HG03520 (cell line): Measurements from ENCODE around the gene FAM114A1.

Source experiments
- ATAC-seq: cut with Tn5 transposase; IDR thresholded peaks from one replicate; pipeline ENCODE4 v1.9.1; 2021; ENCODE audit warnings: mild to moderate bottlenecking, moderate library complexity; ENCODE audit not compliant: unreplicated experiment

Gene FAM114A1

DNA sequence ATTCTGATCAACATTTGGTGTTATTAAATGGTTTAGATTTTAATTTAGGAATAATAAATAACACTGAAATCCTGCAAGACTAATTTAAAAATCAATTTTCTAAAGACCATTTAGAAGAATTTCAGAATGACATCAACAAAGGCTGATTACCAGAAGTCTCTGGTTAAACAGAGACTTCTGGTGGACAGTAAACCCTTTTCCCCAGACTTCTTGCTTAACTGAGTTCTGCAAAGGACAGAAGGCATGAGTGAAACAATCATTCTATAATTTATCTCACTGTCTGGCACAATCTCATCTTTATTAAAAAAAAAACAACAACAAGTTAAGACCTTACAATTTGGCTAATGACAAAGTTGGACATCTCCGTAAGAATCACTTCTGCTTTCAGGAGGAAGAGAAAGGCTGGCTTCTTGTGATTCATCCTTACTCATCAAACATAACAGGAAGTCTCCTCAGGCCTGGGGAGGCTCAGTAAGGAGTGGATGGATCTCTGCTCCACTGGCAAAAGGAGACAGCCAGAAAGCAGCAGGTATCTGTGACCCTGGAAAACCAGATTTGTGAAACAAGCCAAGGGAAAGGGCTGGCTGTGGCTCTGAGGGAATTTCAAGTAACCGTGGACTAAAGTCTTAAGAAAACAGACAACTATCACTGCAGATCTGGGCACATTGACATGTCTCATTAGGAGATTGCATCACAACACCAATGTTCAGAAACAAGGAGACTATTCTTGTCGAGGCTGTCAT, 10.1 kb upstream of the FAM114A1 start:
- ATAC-seq, result no peak

GRCh38 chr4:38858097-38858420, 9.5 kb upstream of the FAM114A1 start:
- ATAC-seq, result no peak

DNA sequence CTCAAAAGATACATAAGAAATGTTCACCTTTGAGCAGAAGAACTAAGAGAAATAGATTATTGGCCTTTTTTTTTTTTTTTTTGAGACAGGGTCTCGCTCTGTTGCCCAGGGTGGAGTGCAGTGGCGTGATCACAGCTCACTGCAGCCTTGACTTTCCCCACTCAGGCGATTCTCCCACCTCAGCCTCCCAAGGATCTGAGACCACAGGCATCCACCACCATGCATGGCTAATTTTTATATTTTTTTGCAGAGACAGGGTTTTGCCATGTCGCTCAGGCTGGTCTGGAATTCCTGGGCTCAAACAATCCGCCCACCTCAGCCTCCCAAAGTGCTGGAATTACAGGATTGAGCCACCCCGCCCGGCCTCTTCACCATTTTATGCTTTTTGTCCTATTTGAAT, 8.1 kb upstream of the FAM114A1 start:
- ATAC-seq, result no peak

- peak; percentile 51 for ATAC-seq
Observed at GRCh38 chr4:38860788-38861424, 6.7 kb upstream of the FAM114A1 start.

GRCh38 chr4:38861791-38862190, 5.8 kb upstream of the FAM114A1 start:
- ATAC-seq, result no peak

GRCh38 chr4:38865445-38865844, 2.2 kb upstream of the FAM114A1 start:
- ATAC-seq, result no peak

- ATAC-seq, result peak; percentile 19
Observed at GRCh38 chr4:38866973-38867477, 581 bp upstream of the FAM114A1 start.

DNA sequence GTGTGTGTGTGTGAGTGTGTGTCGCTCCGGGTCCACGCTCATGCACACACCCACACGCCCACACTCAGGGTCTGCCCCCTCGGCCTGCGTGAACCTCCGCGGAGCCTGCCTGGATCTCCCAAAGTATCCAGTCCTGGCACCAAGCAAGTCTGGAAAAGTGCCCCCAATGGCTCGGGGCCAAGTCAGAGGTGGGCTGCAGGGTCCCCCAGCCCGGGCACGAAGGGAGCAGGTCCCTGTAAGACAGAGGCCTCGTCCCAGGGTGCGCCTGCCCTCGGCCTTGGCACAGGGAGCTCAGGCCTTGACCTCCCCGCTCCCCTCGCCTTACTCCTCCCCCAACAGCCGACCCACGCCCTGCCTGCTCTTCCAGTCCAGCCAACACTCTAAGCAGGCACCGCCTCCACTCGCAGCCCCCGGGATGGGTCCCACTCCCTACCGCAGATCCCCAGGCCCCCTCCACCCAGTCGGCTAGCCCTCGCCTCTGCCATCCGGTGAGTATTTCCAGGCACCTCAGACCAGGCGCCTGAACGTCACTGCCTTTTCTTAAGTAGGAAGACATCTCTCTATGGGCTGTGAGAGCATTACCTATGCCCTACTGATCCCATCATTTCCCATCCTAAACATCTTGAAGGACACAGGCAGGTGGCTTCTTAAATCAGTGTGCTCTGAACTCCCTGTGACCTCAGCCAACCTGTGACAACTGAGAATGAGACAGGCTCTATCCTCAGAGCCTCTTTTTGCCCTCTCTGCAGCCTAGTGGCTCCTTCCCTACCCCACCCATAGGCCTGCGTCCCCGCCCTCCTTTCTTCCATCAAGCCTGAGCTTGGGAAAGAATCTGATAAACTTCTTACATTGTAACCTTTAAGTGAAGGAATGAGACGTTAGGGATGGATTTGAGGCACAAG, 704 bp downstream of the FAM114A1 start:
- ATAC-seq, result no peak

- no peak for ATAC-seq
Observed at GRCh38 chr4:38869511-38869910, 1.9 kb downstream of the FAM114A1 start.

GRCh38 chr4:38870098-38870808, 2.6 kb downstream of the FAM114A1 start:
- no peak for ATAC-seq

- ATAC-seq, result no peak
Observed at GRCh38 chr4:38871593-38871992, 4.0 kb downstream of the FAM114A1 start.

GRCh38 chr4:38872620-38873019, 5.0 kb downstream of the FAM114A1 start:
- ATAC-seq, result no peak

GRCh38 chr4:38873290-38873944, 5.8 kb downstream of the FAM114A1 start:
- no peak for ATAC-seq

GRCh38 chr4:38876636-38877035, 9.0 kb downstream of the FAM114A1 start:
- no peak for ATAC-seq

DNA sequence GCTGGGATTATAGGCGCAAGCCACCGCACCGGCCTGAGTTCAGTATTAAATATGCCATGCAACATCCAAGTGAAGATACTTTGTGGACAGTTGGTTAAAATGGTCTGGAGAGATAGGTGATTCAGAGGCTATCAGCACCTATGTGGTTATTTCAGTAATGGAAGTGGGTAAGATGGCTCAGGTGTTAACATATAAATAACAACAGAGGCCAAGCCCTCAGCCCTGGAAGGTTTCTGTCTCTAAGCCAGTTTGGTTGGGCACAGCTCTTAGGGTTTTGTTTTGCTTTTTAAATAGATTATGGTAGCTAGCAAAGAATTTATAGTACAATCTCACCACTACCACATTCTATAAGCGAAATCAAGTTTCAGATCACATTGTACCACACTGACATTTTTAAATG, 16.6 kb downstream of the FAM114A1 start:
- no peak for ATAC-seq

GRCh38 chr4:38889143-38889542, 21.5 kb downstream of the FAM114A1 start:
- ATAC-seq, result no peak

GRCh38 chr4:38891051-38891983, 23.7 kb downstream of the FAM114A1 start:
- ATAC-seq, result no peak

- no peak for ATAC-seq
Observed at GRCh38 chr4:38894322-38894982, 26.8 kb downstream of the FAM114A1 start.

- no peak for ATAC-seq
Observed at GRCh38 chr4:38896940-38897339, 29.3 kb downstream of the FAM114A1 start.
